Nephron progenitor cell (in vitro differentiated cells): ENCODE results near the gene SLC25A21.
"Not testable (repeated sequence)": the region's sequence is repeated elsewhere in the genome, so short reads cannot be mapped to it uniquely, and the experiment has no call there.

Experiments
- DNase-seq: peaks from one replicate; pipeline ENCODE4 v3.0.0; 2021
- H3K27ac Mint-ChIP-seq: 2 replicates; pipeline ENCODE4 v1.8.0; 2021; ENCODE audit warnings: mild to moderate bottlenecking, moderate library complexity, mixed read lengths
- H3K27me3 Mint-ChIP-seq: 2 replicates; pipeline ENCODE4 v1.8.0; 2021; ENCODE audit warnings: mild to moderate bottlenecking, low read depth, mixed read lengths; ENCODE audit not compliant: poor library complexity
- H3K36me3 Mint-ChIP-seq: 2 replicates; pipeline ENCODE4 v1.8.0; 2021; ENCODE audit warnings: low read depth, mixed read lengths
- H3K4me1 Mint-ChIP-seq: 2 replicates; pipeline ENCODE4 v1.8.0; 2021; ENCODE audit warnings: mixed read lengths
- H3K4me3 Mint-ChIP-seq: 2 replicates; pipeline ENCODE4 v1.8.0; 2021; ENCODE audit warnings: mild to moderate bottlenecking, moderate library complexity, mixed read lengths
- H3K9me3 Mint-ChIP-seq: 2 replicates; pipeline ENCODE4 v1.8.0; 2021; ENCODE audit warnings: mild to moderate bottlenecking, moderate library complexity, mixed read lengths
- TF ChIP-seq, protein P1 (sequence below): fragments of 200-600 bp; sonication (generic); IDR thresholded peaks from 2 replicates; pipeline ENCODE4 v1.5.0; 2021; ENCODE audit warnings: antibody characterized with exemption

The SLC25A21 gene

GRCh38 chr14:37083599-37083998 is 88.8 kb downstream of the SLC25A21 start:
- H3K27ac Mint-ChIP-seq: no peak overlapping the region
- TF ChIP-seq, protein P1, sequence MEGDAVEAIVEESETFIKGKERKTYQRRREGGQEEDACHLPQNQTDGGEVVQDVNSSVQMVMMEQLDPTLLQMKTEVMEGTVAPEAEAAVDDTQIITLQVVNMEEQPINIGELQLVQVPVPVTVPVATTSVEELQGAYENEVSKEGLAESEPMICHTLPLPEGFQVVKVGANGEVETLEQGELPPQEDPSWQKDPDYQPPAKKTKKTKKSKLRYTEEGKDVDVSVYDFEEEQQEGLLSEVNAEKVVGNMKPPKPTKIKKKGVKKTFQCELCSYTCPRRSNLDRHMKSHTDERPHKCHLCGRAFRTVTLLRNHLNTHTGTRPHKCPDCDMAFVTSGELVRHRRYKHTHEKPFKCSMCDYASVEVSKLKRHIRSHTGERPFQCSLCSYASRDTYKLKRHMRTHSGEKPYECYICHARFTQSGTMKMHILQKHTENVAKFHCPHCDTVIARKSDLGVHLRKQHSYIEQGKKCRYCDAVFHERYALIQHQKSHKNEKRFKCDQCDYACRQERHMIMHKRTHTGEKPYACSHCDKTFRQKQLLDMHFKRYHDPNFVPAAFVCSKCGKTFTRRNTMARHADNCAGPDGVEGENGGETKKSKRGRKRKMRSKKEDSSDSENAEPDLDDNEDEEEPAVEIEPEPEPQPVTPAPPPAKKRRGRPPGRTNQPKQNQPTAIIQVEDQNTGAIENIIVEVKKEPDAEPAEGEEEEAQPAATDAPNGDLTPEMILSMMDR: no peak

DNA sequence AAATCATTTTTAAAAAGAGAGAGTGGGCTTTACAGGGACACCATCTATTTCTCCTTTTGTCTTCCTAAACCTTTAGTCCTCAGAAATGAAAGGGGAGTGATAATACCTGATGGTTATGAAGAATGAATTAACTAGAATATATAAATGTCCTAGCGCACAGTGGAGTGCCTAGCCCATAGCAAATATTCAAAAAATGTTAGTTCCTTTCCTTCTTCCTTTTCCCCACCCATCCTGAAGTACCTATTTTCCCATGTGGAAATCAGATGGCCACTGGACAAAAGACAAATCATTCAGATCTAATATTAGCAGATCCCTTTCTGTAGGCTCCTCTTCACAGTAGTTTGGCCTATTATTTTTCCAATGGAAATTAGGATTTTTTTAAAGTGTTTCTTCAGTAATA is 90.0 kb downstream of the SLC25A21 start:
- Mint-ChIP-seq H3K27me3 (peaks cover 4% of the 10 kb centered on the region), H3K4me3 (no peak overlapping the region), H3K4me1 (peaks cover 4% of the 10 kb centered on the region), H3K36me3 (no peaks in the 10 kb centered on the region), H3K27ac (no peak overlapping the region), H3K9me3 (no peaks in the 10 kb centered on the region)
- TF ChIP-seq, protein P1: no peak
- DNase-seq: no peak

More at GRCh38 chr14:37083599-37083998, 88.8 kb downstream of the SLC25A21 start:
- peaks cover 7% of the 10 kb centered on the region for H3K4me1 Mint-ChIP-seq
- H3K9me3 Mint-ChIP-seq: no peaks in the 10 kb centered on the region
- H3K27me3 Mint-ChIP-seq: peaks cover 4% of the 10 kb centered on the region
- no peak overlapping the region for H3K4me3 Mint-ChIP-seq
- no peak for DNase-seq
- no peaks in the 10 kb centered on the region for H3K36me3 Mint-ChIP-seq

GRCh38 chr14:37081856-37082255 is 90.5 kb downstream of the SLC25A21 start:
- TF ChIP-seq, protein P1: no peak
- no peak for DNase-seq
- peaks cover 4% of the 10 kb centered on the region for H3K27me3 Mint-ChIP-seq
- H3K4me1 Mint-ChIP-seq: peaks cover 4% of the 10 kb centered on the region
- no peak overlapping the region for H3K4me3 Mint-ChIP-seq
- H3K9me3 Mint-ChIP-seq: no peaks in the 10 kb centered on the region
- no peaks in the 10 kb centered on the region for H3K36me3 Mint-ChIP-seq
- no peak overlapping the region for H3K27ac Mint-ChIP-seq

DNA sequence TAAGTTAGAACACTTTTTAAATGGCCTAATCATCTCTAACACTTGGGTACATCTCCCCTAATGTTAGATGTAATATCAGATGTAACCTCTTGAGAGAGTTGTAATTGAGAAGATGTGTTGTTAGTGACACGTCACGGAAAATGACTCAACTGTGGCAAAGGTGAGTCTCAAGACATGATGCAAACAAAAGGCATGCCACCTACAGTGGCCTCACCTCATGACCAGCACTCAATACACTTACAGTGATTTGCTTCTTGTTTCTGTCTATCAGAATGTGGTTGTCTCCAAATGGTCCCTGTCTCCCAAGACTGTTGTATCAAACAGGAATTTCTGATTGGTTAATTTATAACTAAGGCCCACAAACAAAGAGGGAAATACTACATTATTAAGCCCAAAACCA is 91.2 kb downstream of the SLC25A21 start:
- Mint-ChIP-seq H3K27ac (no peak overlapping the region), H3K9me3 (no peaks in the 10 kb centered on the region)

GRCh38 chr14:37078131-37078530 is 94.3 kb downstream of the SLC25A21 start:
- TF ChIP-seq, protein P1: no peak
- peaks cover 4% of the 10 kb centered on the region for H3K27me3 Mint-ChIP-seq
- H3K4me1 Mint-ChIP-seq: no peaks in the 10 kb centered on the region
- no peak for DNase-seq
- H3K9me3 Mint-ChIP-seq: no peaks in the 10 kb centered on the region
- H3K4me3 Mint-ChIP-seq: no peak overlapping the region
- no peaks in the 10 kb centered on the region for H3K36me3 Mint-ChIP-seq
- H3K27ac Mint-ChIP-seq: no peak overlapping the region

More for the DNA sequence above, 91.2 kb downstream of the SLC25A21 start:
- TF ChIP-seq, protein P1: no peak
- Mint-ChIP-seq H3K4me3 (no peak overlapping the region), H3K4me1 (peaks cover 4% of the 10 kb centered on the region), H3K36me3 (no peaks in the 10 kb centered on the region), H3K27me3 (peaks cover 4% of the 10 kb centered on the region)
- DNase-seq: no peak

- not testable (repeated sequence) for DNase-seq, H3K27ac Mint-ChIP-seq, H3K9me3 Mint-ChIP-seq, H3K4me1 Mint-ChIP-seq, H3K36me3 Mint-ChIP-seq, H3K4me3 Mint-ChIP-seq, H3K27me3 Mint-ChIP-seq
Measured at GRCh38 chr14:37074320-37074719, 98.1 kb downstream of the SLC25A21 start.
